ENCODE data around the gene MIB2. TPM values are rescaled to one million over a fixed set of nuclear protein-coding genes. Genes with fewer than 3 reads are reported as not detected.

The MIB2 gene
- total RNA-seq, 1 donor from 2014 or later, result 49.6 TPM

DNA sequence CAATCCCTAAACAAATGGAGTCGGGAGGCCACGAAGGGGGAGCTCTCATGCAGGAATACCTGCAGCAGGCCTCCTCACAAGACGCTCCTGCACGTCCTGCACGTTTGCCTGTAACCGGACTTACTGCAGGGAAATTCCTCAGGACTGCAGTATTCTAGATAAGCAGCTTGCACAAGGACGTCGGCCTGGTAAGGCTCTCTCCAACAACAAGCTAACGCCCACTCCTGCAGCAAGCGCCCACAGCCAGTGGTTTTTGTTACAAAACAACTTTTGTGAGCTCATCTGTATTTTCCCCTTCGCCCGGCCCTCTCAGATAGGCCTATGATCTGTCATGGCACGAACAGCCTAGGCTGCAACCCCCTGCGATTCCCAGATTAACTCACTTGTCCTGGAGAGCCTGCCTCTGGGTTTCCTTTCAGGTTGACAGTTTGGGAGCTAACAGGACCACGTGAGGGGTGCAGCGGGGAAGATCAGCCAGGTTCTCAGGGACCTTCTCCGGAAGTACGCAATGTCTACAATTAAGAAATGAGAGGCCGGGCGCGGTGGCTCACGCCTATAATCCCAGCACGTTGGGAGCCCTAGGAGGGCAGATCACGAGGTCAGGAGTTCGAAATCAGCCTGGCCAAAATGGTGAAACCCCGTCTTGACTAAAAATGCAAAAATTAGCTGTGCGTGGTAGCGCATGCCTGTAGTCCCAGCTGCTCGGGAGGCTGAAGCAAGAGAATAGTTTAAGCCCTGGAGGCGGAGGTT is 921 bp upstream of the MIB2 start:
- peak overlapping the region; percentile 99 for H3K27ac ChIP-seq (ENCODE audit: low read depth, low read length)
- peak overlapping the region; percentile 87 to 98 (median 98) for H3K4me3 ChIP-seq (ENCODE audit: low read length in 3 of 3)
- H3K36me3 ChIP-seq (ENCODE audit: control insufficient read depth in 3 of 3, insufficient read depth in 3 of 3, low read length in 3 of 3), result peaks cover 5 to 21% (median 12%) of the 10 kb centered on the region in 3 donors
- H3K4me1 ChIP-seq (ENCODE audit: control insufficient read depth in 3 of 3, insufficient read depth in 3 of 3, low read length in 3 of 3), result peaks cover 39 to 53% (median 44%) of the 10 kb centered on the region in 3 donors
- peak overlapping the region; percentile 87 to 100 (median 98) for H3K9ac ChIP-seq (ENCODE audit: low read depth in 1 of 3, low read length in 3 of 3)
- no peaks in the 10 kb centered on the region for H3K9me3 ChIP-seq (ENCODE audit: control insufficient read depth in 3 of 3, low read length in 3 of 3)
- no peaks in the 10 kb centered on the region for H3K27me3 ChIP-seq (ENCODE audit: control insufficient read depth in 3 of 3, insufficient read depth in 3 of 3, low read length in 3 of 3)

DNA sequence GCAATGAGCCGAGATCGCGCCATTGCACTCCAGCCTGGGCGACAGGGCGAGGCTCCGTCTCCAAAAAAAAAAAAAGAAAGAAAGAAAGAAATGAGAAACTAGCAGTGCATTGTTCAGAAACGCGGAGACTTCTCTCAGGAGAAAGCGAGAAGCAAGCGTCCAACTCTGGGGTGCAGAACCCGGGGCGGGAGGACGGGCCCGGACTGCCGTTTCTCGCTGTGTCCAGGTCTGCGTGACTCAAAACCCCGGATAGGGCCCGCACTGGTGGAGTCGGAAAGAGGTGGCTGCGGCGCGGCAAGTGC is 395 bp upstream of the MIB2 start:
- H3K9ac ChIP-seq (ENCODE audit: low read depth in 1 of 3, low read length in 3 of 3), result peak overlapping the region; percentile 87 to 100 (median 98)
- H3K27me3 ChIP-seq (ENCODE audit: control insufficient read depth in 3 of 3, insufficient read depth in 3 of 3, low read length in 3 of 3), result no peaks in the 10 kb centered on the region
- peaks cover 43 to 59% (median 50%) of the 10 kb centered on the region in 3 donors for H3K4me1 ChIP-seq (ENCODE audit: control insufficient read depth in 3 of 3, insufficient read depth in 3 of 3, low read length in 3 of 3)
- peaks cover 5 to 21% (median 12%) of the 10 kb centered on the region in 3 donors for H3K36me3 ChIP-seq (ENCODE audit: control insufficient read depth in 3 of 3, insufficient read depth in 3 of 3, low read length in 3 of 3)
- H3K27ac ChIP-seq (ENCODE audit: low read depth, low read length), result peak overlapping the region; percentile 99
- H3K9me3 ChIP-seq (ENCODE audit: control insufficient read depth in 3 of 3, low read length in 3 of 3), result no peaks in the 10 kb centered on the region
- peak overlapping the region; percentile 87 to 98 (median 98) for H3K4me3 ChIP-seq (ENCODE audit: low read length in 3 of 3)

DNA sequence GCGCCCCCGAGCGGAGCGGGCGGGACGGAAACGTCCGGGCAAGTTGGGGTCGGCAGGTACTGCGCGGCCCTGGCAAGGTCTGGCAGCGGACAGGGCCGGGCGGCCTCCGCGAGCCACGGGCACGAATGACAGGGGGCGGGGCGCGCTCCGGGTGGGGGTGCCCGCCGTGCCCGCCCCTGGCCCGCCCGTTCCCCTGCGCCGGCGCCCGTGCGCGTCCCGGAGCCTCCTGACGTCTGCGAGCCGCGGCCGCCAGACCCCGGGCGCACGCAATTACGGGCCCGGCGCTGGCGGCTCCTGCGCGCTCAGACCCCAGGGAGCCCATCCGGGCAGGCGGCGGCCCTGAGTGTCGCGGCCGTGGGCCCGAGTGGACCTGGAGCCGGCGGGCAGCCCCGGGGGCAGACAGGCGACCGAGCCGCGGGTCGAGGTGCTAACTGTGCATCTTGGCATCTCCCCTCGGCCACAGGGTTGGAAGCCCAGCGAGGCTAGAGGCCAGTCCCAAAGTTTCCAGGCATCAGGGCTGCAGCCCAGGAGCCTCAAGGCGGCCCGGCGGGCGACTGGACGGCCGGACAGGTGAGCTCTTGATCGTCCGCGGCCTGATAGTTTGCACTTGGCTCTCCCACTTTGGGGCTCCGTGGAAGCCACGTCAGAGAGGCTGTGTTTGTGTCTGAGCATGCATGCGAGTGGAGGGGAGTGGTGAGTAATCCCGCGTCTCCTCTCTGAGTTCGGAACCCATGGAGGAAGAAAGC is 918 bp downstream of the MIB2 start:
- H3K4me1 ChIP-seq (ENCODE audit: control insufficient read depth in 3 of 3, insufficient read depth in 3 of 3, low read length in 3 of 3), result peaks cover 54 to 66% (median 63%) of the 10 kb centered on the region in 3 donors
- peak overlapping the region; percentile 84 to 98 (median 98) for H3K4me3 ChIP-seq (ENCODE audit: low read length in 3 of 3)
- H3K9ac ChIP-seq (ENCODE audit: low read depth in 1 of 3, low read length in 3 of 3), result peak overlapping the region; percentile 87 to 100 (median 98)
- H3K27me3 ChIP-seq (ENCODE audit: control insufficient read depth in 3 of 3, insufficient read depth in 3 of 3, low read length in 3 of 3), result no peaks in the 10 kb centered on the region
- peaks cover 5 to 21% (median 12%) of the 10 kb centered on the region in 3 donors for H3K36me3 ChIP-seq (ENCODE audit: control insufficient read depth in 3 of 3, insufficient read depth in 3 of 3, low read length in 3 of 3)
- peak overlapping the region; percentile 99 for H3K27ac ChIP-seq (ENCODE audit: low read depth, low read length)
- no peaks in the 10 kb centered on the region for H3K9me3 ChIP-seq (ENCODE audit: control insufficient read depth in 3 of 3, low read length in 3 of 3)

DNA sequence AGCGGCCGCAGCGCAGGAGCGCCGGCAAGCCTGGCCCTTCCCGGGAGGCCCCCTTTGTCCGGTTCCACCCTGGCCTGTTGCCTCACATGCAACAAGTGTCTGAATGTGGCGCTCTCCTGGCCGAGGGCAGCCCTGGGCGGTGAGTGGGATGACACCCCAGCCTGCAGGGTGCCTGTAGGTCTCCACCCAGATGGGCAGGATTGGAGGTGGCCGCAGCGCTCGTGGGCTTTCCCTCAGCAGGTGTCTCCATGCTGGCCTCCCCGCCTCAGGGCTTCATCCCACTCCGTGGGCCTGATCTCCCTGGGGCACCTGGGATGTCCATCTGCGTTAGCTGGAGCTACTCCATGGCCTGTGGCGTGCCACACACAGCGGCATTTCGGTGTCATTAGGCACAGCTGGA is 1.5 kb downstream of the MIB2 start:
- peak overlapping the region; percentile 87 to 100 (median 98) for H3K9ac ChIP-seq (ENCODE audit: low read depth in 1 of 3, low read length in 3 of 3)
- H3K4me1 ChIP-seq (ENCODE audit: control insufficient read depth in 3 of 3, insufficient read depth in 3 of 3, low read length in 3 of 3), result peaks cover 61 to 73% (median 69%) of the 10 kb centered on the region in 3 donors

DNA sequence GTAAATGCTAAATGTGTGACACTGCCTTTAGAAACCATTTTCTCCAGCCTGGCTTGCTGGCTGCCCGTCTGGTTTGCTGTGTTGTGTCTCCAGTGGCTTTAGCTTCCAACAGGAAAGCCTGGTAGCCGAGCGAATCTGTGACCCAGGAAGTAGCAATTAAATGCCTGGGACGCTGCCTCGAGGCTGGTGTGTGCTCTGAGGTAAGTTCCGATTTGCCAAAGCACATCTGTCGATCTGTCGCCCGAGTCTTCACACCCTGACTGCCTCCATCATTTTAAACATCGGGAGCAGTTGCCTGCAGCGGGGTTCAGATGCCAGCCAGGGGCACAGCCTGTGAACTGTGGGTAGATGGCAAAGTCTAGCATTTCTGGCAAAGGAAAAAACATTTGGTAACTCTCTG is 2.2 kb downstream of the MIB2 start:
- Histone ChIP-seq H3K27ac (ENCODE audit: low read depth, low read length) (no peak overlapping the region), H3K4me3 (ENCODE audit: low read length in 3 of 3) (peak overlapping the region in 2 of 3 donors; percentile 84 to 98)

More for the DNA sequence above, 1.5 kb downstream of the MIB2 start:
- Histone ChIP-seq H3K9me3 (ENCODE audit: control insufficient read depth in 3 of 3, low read length in 3 of 3) (no peaks in the 10 kb centered on the region), H3K27ac (ENCODE audit: low read depth, low read length) (peak overlapping the region; percentile 99), H3K4me3 (ENCODE audit: low read length in 3 of 3) (peak overlapping the region; percentile 84 to 98 (median 98)), H3K36me3 (ENCODE audit: control insufficient read depth in 3 of 3, insufficient read depth in 3 of 3, low read length in 3 of 3) (peaks cover 5 to 21% (median 12%) of the 10 kb centered on the region in 3 donors), H3K27me3 (ENCODE audit: control insufficient read depth in 3 of 3, insufficient read depth in 3 of 3, low read length in 3 of 3) (no peaks in the 10 kb centered on the region)

DNA sequence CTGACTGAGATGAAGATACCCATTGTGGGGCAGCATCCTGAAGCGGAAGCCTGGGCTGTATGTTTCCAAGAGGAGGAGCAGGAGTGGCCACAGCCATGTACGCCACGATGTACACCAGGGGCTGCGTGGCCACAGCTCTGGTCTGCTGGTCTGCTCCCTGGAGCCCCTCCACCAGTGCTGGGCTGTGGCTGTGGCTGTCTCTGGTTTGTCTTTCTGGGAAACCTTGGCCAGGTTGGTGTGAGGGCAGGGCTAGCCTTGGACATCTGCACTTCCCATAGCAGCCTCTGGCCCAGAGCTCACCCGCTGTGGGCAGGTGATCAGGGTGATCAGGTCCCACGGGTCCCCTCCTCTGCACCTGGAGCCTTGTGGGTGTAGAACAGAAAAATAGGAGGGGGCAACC is 2.6 kb downstream of the MIB2 start:
- Histone ChIP-seq H3K9me3 (ENCODE audit: control insufficient read depth in 3 of 3, low read length in 3 of 3) (no peaks in the 10 kb centered on the region), H3K9ac (ENCODE audit: low read depth in 1 of 3, low read length in 3 of 3) (peak overlapping the region in 2 of 3 donors; percentile 43 to 100), H3K27ac (ENCODE audit: low read depth, low read length) (no peak overlapping the region), H3K4me1 (ENCODE audit: control insufficient read depth in 3 of 3, insufficient read depth in 3 of 3, low read length in 3 of 3) (peaks cover 71 to 83% (median 80%) of the 10 kb centered on the region in 3 donors), H3K27me3 (ENCODE audit: control insufficient read depth in 3 of 3, insufficient read depth in 3 of 3, low read length in 3 of 3) (no peaks in the 10 kb centered on the region), H3K4me3 (ENCODE audit: low read length in 3 of 3) (no peak overlapping the region), H3K36me3 (ENCODE audit: control insufficient read depth in 3 of 3, insufficient read depth in 3 of 3, low read length in 3 of 3) (peaks cover 5 to 21% (median 12%) of the 10 kb centered on the region in 3 donors)

More for the DNA sequence above, 2.2 kb downstream of the MIB2 start:
- Histone ChIP-seq H3K27me3 (ENCODE audit: control insufficient read depth in 3 of 3, insufficient read depth in 3 of 3, low read length in 3 of 3) (no peaks in the 10 kb centered on the region), H3K9me3 (ENCODE audit: control insufficient read depth in 3 of 3, low read length in 3 of 3) (no peaks in the 10 kb centered on the region), H3K36me3 (ENCODE audit: control insufficient read depth in 3 of 3, insufficient read depth in 3 of 3, low read length in 3 of 3) (peaks cover 5 to 21% (median 12%) of the 10 kb centered on the region in 3 donors), H3K9ac (ENCODE audit: low read depth in 1 of 3, low read length in 3 of 3) (peak overlapping the region in 1 of 3 donors; percentile 100), H3K4me1 (ENCODE audit: control insufficient read depth in 3 of 3, insufficient read depth in 3 of 3, low read length in 3 of 3) (peaks cover 67 to 79% (median 76%) of the 10 kb centered on the region in 3 donors)

DNA sequence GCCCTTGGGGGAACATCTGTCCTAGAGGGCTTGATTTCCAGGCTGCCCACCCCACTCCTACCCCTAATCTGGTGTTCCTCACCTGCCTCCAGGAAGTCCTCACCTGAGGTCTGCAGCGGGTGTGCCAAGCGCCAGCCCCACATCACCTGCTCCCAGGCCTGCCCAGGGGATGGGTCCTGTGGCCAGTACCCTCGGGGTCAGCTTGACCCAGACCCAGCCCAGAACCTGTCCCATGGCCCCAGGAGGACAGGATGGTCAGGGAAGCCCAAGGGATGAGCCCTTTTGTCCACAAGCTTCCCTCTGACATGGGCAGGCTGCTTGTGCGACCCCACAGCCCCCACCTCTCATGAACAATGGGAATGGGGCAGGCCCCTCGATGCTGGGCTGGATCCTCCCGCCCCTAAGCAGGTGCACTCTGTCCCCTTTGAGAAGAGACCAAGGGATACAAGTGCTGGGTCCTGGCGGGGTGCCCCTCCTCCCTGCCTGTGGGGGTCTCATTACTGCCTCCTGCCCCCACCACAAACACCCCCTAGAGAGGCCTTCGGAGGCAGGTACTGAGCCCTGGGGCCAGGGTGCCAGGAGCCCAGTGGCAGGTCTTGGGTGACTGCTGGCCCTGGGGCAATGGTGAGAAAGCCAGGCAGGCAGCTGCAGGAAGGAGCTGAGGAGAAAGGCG is 3.2 kb downstream of the MIB2 start:
- H3K27me3 ChIP-seq (ENCODE audit: control insufficient read depth in 3 of 3, insufficient read depth in 3 of 3, low read length in 3 of 3), result no peaks in the 10 kb centered on the region
- no peaks in the 10 kb centered on the region for H3K9me3 ChIP-seq (ENCODE audit: control insufficient read depth in 3 of 3, low read length in 3 of 3)
- H3K4me3 ChIP-seq (ENCODE audit: low read length in 3 of 3), result no peak overlapping the region
- H3K9ac ChIP-seq (ENCODE audit: low read depth in 1 of 3, low read length in 3 of 3), result peak overlapping the region in 2 of 3 donors; percentile 43 to 100
- H3K36me3 ChIP-seq (ENCODE audit: control insufficient read depth in 3 of 3, insufficient read depth in 3 of 3, low read length in 3 of 3), result peaks cover 5 to 21% (median 12%) of the 10 kb centered on the region in 3 donors
- peaks cover 75 to 87% (median 83%) of the 10 kb centered on the region in 3 donors for H3K4me1 ChIP-seq (ENCODE audit: control insufficient read depth in 3 of 3, insufficient read depth in 3 of 3, low read length in 3 of 3)
- H3K27ac ChIP-seq (ENCODE audit: low read depth, low read length), result peak overlapping the region; percentile 90

DNA sequence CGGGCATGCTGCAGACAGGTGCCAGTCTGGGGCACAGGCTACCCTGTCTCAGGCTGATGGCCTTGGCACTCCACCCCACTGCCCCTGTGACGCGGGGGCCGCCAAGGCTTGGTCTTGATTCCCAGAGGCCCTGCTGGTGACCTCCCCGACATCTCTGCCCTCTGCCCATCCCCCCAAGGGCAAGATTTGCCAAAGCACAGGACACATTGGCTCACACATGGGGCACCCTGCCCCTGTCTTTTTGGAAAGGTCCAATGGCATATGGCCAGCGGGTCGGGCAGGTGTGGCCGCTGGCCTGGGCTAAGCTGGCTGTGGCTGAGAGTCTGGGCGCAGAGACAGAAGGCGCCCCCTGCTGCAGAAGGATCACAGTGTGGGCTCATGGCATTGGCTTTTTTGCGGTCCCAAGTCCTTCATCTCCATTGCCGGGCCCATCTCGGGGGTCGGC is 4.6 kb downstream of the MIB2 start:
- H3K9me3 ChIP-seq (ENCODE audit: control insufficient read depth in 3 of 3, low read length in 3 of 3), result no peaks in the 10 kb centered on the region
- H3K4me1 ChIP-seq (ENCODE audit: control insufficient read depth in 3 of 3, insufficient read depth in 3 of 3, low read length in 3 of 3), result peaks cover 61 to 82% (median 78%) of the 10 kb centered on the region in 3 donors
- no peaks in the 10 kb centered on the region for H3K27me3 ChIP-seq (ENCODE audit: control insufficient read depth in 3 of 3, insufficient read depth in 3 of 3, low read length in 3 of 3)
- H3K9ac ChIP-seq (ENCODE audit: low read depth in 1 of 3, low read length in 3 of 3), result peak overlapping the region; percentile 50 to 85 (median 70)
- peak overlapping the region; percentile 90 for H3K27ac ChIP-seq (ENCODE audit: low read depth, low read length)
- peak overlapping the region in 2 of 3 donors; percentile 56 to 60 for H3K4me3 ChIP-seq (ENCODE audit: low read length in 3 of 3)
- peaks cover 17 to 25% (median 21%) of the 10 kb centered on the region in 3 donors for H3K36me3 ChIP-seq (ENCODE audit: control insufficient read depth in 3 of 3, insufficient read depth in 3 of 3, low read length in 3 of 3)

DNA sequence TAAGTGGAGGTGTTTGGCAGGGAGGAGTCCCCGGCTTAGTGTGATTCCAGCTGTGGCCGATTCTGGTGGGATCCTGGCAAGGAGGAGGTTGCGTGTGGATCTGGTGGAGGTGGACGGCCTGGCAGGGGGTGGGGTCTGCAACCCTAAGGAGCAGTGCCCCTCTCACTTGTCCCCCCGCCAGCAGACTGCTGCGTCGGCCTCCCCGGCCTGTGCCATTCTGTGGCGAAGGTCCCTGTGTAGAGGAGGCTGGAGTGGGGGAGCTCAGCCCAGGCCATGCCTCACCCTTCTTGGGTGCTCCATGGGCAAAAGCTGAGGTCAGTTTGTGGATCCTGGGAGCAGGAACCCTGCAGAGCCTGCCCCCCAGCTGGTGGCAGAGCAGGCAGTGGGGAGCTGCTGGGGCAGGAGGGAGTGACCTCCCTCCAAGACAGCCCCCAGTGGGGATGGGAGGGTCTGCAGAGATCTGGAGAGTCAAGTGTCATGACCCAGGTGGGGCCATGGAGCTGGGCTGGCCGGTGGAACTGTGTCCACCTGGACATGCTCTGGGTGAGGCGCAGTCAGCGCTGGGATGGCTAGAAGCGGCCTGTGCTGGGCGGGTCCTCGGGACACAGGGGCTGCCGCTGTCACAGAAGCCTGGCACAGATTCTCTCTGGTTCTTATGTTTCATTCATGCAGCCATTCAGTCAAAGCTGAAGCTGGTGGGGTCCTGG is 5.3 kb downstream of the MIB2 start:
- peaks cover 20 to 28% (median 28%) of the 10 kb centered on the region in 3 donors for H3K36me3 ChIP-seq (ENCODE audit: control insufficient read depth in 3 of 3, insufficient read depth in 3 of 3, low read length in 3 of 3)
- H3K9ac ChIP-seq (ENCODE audit: low read depth in 1 of 3, low read length in 3 of 3), result peak overlapping the region; percentile 50 to 85 (median 63)
- H3K27ac ChIP-seq (ENCODE audit: low read depth, low read length), result peak overlapping the region; percentile 90
- peaks cover 61 to 81% (median 78%) of the 10 kb centered on the region in 3 donors for H3K4me1 ChIP-seq (ENCODE audit: control insufficient read depth in 3 of 3, insufficient read depth in 3 of 3, low read length in 3 of 3)
- peak overlapping the region; percentile 7 to 60 (median 56) for H3K4me3 ChIP-seq (ENCODE audit: low read length in 3 of 3)
- no peaks in the 10 kb centered on the region for H3K27me3 ChIP-seq (ENCODE audit: control insufficient read depth in 3 of 3, insufficient read depth in 3 of 3, low read length in 3 of 3)
- no peaks in the 10 kb centered on the region for H3K9me3 ChIP-seq (ENCODE audit: control insufficient read depth in 3 of 3, low read length in 3 of 3)
